ENCODE measurements around the gene PGC.

The PGC gene

DNA sequence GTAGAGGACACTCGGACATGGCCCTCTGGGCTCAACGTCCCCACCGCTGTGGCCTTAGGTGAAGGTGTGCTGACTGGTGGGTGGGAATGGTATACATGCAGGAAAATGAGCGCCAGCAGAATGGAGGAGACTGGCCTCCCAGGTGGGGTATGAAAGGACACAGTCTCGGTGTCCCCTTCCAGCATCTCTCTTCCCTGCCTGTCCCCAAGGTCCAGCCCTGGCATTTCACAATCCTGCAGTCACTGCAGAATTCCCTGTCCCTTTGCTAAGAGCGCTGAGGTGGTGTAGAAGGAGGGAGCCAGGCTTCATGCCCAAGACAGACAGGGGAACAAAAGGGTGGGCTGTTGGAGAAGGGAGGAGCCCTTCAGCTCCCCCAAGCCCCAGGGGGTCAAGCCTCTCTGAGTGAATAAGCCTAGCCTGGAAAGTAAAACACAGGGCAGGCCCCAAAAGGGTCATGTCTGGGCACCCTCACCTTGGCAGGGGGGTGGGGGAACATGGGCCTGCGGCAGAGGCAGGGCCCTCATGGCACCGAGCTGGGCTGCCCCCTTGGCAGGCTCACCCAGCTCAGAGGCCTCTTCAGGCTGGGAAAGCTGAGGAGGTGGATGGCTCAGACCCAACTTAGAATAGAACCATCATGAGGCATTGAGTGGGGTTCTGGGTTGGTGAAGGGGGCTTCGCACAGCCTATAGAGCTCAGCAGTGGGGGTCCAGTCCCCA, 35.7 kb downstream of the PGC start:
- DNase-seq = no peak

GRCh38 chr6:41709375-41709774, 37.8 kb downstream of the PGC start:
- no peak for DNase-seq

GRCh38 chr6:41708856-41709255, 38.3 kb downstream of the PGC start:
- DNase-seq = no peak

DNA sequence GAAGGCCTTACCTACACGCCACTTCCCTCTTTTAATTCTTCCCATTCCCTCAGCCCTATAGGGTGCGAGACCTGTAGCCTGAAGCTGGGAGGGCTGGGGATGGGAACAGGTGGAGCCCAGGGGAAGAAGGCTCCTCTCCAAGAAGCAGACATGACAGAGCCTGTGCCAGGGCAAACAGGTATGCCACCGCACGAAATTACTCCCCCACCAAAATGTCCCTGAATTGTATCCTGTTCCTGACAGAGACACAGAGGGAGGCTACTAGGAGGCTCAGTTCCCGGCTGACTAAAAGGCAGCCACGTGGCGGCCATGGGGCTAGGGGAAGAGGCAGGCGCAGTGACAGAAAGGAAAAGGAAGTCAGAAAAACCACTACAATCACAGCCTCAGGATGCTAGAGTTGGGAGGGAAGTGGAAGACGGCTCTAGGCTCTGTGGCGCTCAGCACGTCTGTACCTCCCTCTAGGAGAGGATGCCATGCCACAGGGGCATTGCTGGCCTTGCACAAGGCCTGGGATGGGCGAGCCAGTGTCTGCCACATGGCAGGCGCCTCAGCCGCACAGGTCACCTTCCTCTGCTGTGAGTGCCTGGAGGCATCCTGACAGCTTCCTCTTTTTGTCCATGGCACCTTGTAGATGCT, 39.5 kb downstream of the PGC start:
- no peak for DNase-seq

DNA sequence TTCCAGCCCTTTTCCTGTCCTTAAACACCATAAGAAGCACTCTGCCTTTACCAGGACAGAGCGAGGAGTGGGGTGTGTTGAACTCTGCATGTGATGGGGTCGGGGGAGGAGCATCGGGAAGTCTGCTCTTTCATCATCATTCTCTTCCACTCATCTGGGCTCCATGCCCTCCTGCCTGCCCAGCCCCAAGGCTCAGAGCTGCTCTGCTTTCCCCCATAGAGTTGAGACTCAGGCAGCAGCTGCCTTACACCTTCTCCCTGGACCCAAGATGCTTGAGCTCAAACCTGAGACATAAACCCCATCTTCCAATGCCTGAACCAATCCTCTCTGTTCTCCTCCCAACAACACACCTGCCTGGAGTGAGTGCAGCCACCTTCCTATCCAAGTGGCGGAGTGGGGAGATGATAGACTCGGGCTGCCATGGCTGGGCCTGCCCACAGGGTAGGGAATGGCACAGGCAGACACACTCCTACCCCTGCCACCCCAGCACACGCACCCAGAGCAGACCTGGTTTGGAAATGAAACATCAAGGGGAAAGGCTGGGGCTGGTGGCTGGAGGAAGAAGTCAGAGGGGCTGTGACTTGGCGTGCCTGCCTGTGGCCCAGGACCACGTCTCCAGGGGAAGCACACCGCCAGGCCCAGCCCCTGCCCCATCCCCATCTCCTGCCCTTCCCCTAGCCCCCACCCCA, 40.2 kb downstream of the PGC start:
- DNase-seq = no peak

- no peak for DNase-seq
Observed at GRCh38 chr6:41705996-41706835, 41.0 kb downstream of the PGC start.

- no peak for DNase-seq
Observed at GRCh38 chr6:41705311-41705995, 41.7 kb downstream of the PGC start.

- no peak for DNase-seq
Observed at GRCh38 chr6:41704656-41705310, 42.4 kb downstream of the PGC start.

GRCh38 chr6:41704028-41704427, 43.2 kb downstream of the PGC start:
- DNase-seq = no peak

GRCh38 chr6:41702771-41703494, 44.3 kb downstream of the PGC start:
- no peak for DNase-seq

DNA sequence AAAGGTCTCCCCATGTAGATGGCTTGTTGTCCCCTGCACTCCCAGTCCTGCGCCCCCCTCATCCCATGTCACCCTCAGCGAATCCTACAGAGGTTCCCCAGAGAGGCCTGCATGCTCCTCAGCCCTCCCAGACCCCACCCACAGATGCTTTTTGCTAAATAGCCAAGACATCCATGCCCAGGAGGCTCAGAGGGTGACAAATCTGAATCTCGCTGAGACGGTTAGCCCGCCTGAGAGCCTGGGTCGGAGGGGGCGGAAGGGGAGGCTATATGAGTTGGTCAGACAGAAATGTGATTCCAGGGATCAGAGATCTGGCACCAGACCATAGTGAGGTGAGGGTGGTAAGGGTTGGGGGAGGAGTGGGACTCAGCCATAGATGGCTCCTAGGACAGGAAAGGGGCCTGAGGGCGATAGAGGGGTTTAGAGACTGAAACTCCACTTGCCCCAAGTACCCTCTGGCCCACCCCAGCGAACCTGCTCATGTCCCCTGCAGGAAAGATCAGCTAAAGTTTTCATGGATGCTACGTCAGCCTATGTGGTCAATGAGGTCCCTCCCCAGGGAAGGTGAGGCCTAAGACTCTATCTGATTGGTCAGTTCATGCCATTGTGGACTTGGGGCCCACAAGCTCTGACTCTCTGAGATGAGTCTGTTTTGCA, 45.0 kb downstream of the PGC start:
- no peak for DNase-seq

- DNase-seq = no peak
Observed at GRCh38 chr6:41700463-41701347, 46.5 kb downstream of the PGC start.

DNA sequence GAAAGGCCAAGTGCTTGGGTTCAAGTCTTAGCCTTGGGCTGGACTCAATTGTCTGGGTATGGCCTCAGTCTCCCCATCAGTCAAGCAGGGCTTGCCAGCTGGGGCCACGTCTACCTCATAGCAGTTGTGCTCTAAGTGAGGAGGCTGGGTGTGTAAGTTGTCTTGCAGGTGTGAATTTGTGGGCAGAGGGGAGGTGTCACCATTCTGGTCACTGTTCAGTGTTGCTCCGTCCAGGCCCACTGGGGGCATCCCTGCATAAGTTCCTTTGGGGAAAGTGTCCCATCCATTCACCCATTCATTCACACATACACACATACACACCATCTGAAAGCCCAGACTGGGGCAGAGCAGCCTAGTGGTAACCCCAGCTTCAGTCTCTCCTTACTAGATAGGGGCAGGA, 48.1 kb downstream of the PGC start:
- DNase-seq = no peak

DNA sequence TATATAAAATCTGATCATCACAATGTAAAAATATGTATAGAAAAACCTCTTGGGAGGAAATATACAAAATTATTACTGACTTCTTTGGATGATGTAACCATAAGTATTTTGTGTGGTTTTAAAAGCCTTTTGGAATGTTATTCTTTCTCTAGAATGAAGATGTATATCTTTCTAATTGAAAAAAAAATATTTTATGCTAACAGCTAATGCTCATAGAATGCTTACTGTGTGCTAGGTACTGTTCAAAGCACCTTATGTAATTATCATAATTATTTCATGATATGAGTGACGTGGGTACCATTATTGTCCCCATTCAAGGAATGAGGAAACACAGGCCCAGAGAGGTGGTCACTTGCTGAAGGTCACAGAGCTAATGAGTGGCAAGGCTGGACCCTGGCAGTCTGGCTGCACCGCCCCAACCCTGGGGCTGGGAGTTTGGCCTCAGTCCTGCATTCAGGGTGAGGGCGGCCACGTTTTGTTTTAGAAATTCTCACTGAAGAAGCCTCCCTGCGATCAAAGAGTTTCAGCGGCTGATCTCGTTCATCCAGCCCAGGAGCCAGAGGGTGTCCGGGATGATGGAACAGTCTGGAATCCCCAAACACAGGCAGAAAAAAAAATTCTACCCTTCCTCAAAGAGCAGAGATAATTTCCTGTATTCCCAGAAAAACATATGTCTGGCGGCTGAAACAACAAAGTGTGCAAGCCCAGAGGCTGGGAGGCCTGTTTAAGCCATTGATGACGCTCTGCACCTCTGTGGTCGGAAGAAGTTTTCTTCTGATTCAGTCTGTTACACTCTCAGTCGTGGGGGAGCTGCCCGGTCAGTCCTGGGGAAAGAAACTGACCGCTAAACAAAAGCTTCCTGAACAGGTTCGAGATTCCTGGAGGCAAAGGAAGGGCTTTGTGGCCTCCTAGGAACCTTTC, 49.1 kb downstream of the PGC start:
- DNase-seq = no peak

GRCh38 chr6:41696788-41697187, 50.4 kb downstream of the PGC start:
- no peak for DNase-seq

- no peak for DNase-seq
Observed at GRCh38 chr6:41695825-41696224, 51.4 kb downstream of the PGC start.

- no peak for DNase-seq
Observed at GRCh38 chr6:41694815-41695526, 52.2 kb downstream of the PGC start.
